Uterus (tissue), 4 donors: ENCODE results near the gene TSPAN6. TPM values are rescaled to one million over a fixed set of nuclear protein-coding genes. Genes with fewer than 3 reads are reported as not detected.

Experiments used
- DNase-seq, 2 donors: peaks; one replicate each; pipeline ENCODE4 v3.0.0-alpha.2; 2019 to 2020
- H3K27ac ChIP-seq, 2 donors: fragments of 200-600 bp; sonication (generic); 1 replicate in 1 of 2; 2 replicates in 1 of 2; pipeline ENCODE4 v1.5.1; 2016 to 2018
- H3K27me3 ChIP-seq, 2 donors: fragments of 200-600 bp; sonication (generic); one replicate each; pipeline ENCODE4 v1.5.1; 2018 to 2019; ENCODE audit warnings: control low read depth in 1 of 2
- H3K36me3 ChIP-seq, 2 donors: fragments of 200-600 bp; sonication (generic); one replicate each; pipeline ENCODE4 v1.5.1; 2019; ENCODE audit warnings: control low read depth in 1 of 2
- H3K4me1 ChIP-seq, 2 donors: fragments of 200-600 bp; sonication (generic); one replicate each; pipeline ENCODE4 v1.5.1; 2018 to 2019; ENCODE audit warnings: control low read depth in 1 of 2
- H3K4me3 ChIP-seq, 2 donors: fragments of 200-600 bp; sonication (generic); 1 replicate in 1 of 2; 2 replicates in 1 of 2; pipeline ENCODE4 v1.5.1; 2018 to 2019; ENCODE audit warnings: mild to moderate bottlenecking in 1 of 2
- H3K9me3 ChIP-seq, 2 donors: fragments of 200-600 bp; sonication (generic); one replicate each; pipeline ENCODE4 v1.5.1; 2019; ENCODE audit warnings: control low read depth in 1 of 2
- CTCF ChIP-seq, 4 experiments: fragments of 200-600 bp in 2 of 4; fragments of 450-650 bp in 2 of 4; sonication (generic) in 2 of 4; IDR thresholded peaks; one replicate each; pipeline ENCODE4 v1.5.1; 2016 to 2019; ENCODE audit warnings: antibody characterized with exemption in 4 of 4, mild to moderate bottlenecking in 2 of 4, moderate library complexity in 1 of 4
- POLR2A ChIP-seq, 2 donors: fragments of 450-650 bp; IDR thresholded peaks; one replicate each; pipeline ENCODE4 v1.6.1; 2016; ENCODE audit warnings: antibody characterized with exemption in 2 of 2, mild to moderate bottlenecking in 1 of 2, moderate library complexity in 1 of 2
- intact Hi-C: fragments of 100-400 bp; cut with DNase I; formaldehyde crosslinking; loops from one replicate; pipeline ENCODE4 v1.15.1; 2023; ENCODE audit warnings: low total_unique reads
- total RNA-seq, 4 donors: library from RNA; depleted of rRNA in 3 of 4; stranded (reverse); fragments of >200 nt in 3 of 4; gene quantifications; one replicate each; pipeline versions ENCODE4 v1.1.0 to v1.2.4, GENCODE V29; 2014 to 2023
- donor health status: DM: yes; HTN: yes; CAD: no.

Gene TSPAN6
- total RNA-seq, 4 donors from 2014 or later: 22.3 to 74.8 (median 27.5) TPM

- no peak overlapping the region for H3K4me3 ChIP-seq
- no peaks in the 10 kb centered on the region for H3K36me3 ChIP-seq
- no peak overlapping the region for H3K27ac ChIP-seq
- H3K27me3 ChIP-seq: no peaks in the 10 kb centered on the region
- no peaks in the 10 kb centered on the region for H3K4me1 ChIP-seq
- TF ChIP-seq POLR2A (IDR thresholded peaks at IDR 0.05) (no peak), CTCF (IDR thresholded peaks at IDR 0.05) (no peak)
- DNase-seq: no peak
- intact Hi-C loops: no loop called here
- no peaks in the 10 kb centered on the region for H3K9me3 ChIP-seq
Measured at GRCh38 chrX:100611951-100612350, 24.7 kb downstream of the TSPAN6 start.

- TF ChIP-seq POLR2A (IDR thresholded peaks at IDR 0.05): no peak
- TF ChIP-seq CTCF (IDR thresholded peaks at IDR 0.05): peak in 1 of 4 experiments; percentile 22
- Histone ChIP-seq H3K36me3 (no peaks in the 10 kb centered on the region), H3K4me3 (no peak overlapping the region), H3K27me3 (no peaks in the 10 kb centered on the region), H3K27ac (no peak overlapping the region), H3K4me1 (no peaks in the 10 kb centered on the region), H3K9me3 (no peaks in the 10 kb centered on the region)
- intact Hi-C loops: no loop called here
- no peak for DNase-seq
Measured at GRCh38 chrX:100609591-100609990, 27.0 kb downstream of the TSPAN6 start.

- no peak overlapping the region for H3K4me3 ChIP-seq
- H3K27me3 ChIP-seq: no peaks in the 10 kb centered on the region
- H3K4me1 ChIP-seq: no peaks in the 10 kb centered on the region
- TF ChIP-seq POLR2A (IDR thresholded peaks at IDR 0.05): no peak
- H3K9me3 ChIP-seq: no peaks in the 10 kb centered on the region
- no peaks in the 10 kb centered on the region for H3K36me3 ChIP-seq
- H3K27ac ChIP-seq: no peak overlapping the region
- no peak for DNase-seq
- intact Hi-C loops: no loop called here
Measured at GRCh38 chrX:100606753-100607152, 29.9 kb downstream of the TSPAN6 start.

GRCh38 chrX:100600758-100601157 is 35.8 kb downstream of the TSPAN6 start:
- TF ChIP-seq POLR2A (IDR thresholded peaks at IDR 0.05) (no peak), CTCF (IDR thresholded peaks at IDR 0.05) (no peak)
- Histone ChIP-seq H3K27me3 (peaks cover 0 to 4% of the 10 kb centered on the region in 2 donors), H3K36me3 (no peaks in the 10 kb centered on the region), H3K4me3 (no peak overlapping the region), H3K4me1 (no peaks in the 10 kb centered on the region), H3K27ac (no peak overlapping the region), H3K9me3 (no peaks in the 10 kb centered on the region)
- intact Hi-C loops: no loop called here
- no peak for DNase-seq

GRCh38 chrX:100600340-100600739 is 36.3 kb downstream of the TSPAN6 start:
- no peak for DNase-seq
- no peak for TF ChIP-seq POLR2A (IDR thresholded peaks at IDR 0.05)
- TF ChIP-seq CTCF (IDR thresholded peaks at IDR 0.05): no peak

GRCh38 chrX:100599456-100599855 is 37.1 kb downstream of the TSPAN6 start:
- no peak for DNase-seq
- Histone ChIP-seq H3K4me3 (no peak overlapping the region), H3K4me1 (no peaks in the 10 kb centered on the region), H3K36me3 (no peaks in the 10 kb centered on the region), H3K27me3 (peaks cover 0 to 4% of the 10 kb centered on the region in 2 donors), H3K9me3 (no peaks in the 10 kb centered on the region), H3K27ac (no peak overlapping the region)
- no peak for TF ChIP-seq CTCF (IDR thresholded peaks at IDR 0.05)
- TF ChIP-seq POLR2A (IDR thresholded peaks at IDR 0.05): no peak
- intact Hi-C loops: no loop called here

More at GRCh38 chrX:100600340-100600739, 36.3 kb downstream of the TSPAN6 start:
- no peaks in the 10 kb centered on the region for H3K9me3 ChIP-seq
- no peak overlapping the region for H3K27ac ChIP-seq
- intact Hi-C loops: no loop called here
- H3K4me1 ChIP-seq: no peaks in the 10 kb centered on the region
- peaks cover 0 to 4% of the 10 kb centered on the region in 2 donors for H3K27me3 ChIP-seq
- H3K4me3 ChIP-seq: no peak overlapping the region
- H3K36me3 ChIP-seq: no peaks in the 10 kb centered on the region
